NCI-H187 (cell line): ENCODE measurements around the gene PCDHGA11.
"Not testable (repeated sequence)": the region's sequence is repeated elsewhere in the genome, so short reads cannot be mapped to it uniquely, and the experiment has no call there.

Source experiments
- DNase-seq, 2 experiments: peaks; one replicate each; lab custom pipeline; 2025; lab: John Stamatoyannopoulos, UW

PCDHGA11 gene

DNA sequence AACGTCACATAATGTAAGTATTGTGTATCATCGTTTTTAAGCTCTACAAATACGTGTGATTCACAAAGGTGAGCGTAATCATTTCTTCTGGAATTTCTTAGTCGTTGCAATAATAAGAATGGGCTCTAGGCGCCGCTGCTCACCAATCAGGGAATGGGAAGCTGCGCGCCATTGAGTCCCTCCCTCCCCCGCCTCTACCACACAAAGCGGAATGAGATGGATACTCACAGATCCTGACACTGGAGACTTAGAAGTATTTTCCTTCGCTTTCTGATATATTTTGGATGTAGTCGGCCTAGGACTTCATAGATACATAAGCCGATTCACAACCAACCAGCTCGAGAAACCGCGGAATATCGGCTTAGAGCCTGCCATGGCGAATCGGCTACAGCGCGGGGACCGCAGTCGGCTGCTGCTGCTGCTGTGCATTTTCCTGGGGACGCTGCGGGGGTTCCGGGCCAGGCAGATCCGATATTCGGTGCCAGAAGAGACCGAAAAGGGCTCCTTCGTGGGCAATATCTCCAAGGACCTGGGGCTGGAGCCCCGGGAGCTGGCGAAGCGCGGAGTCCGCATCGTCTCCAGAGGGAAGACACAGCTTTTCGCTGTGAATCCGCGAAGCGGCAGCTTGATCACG, at the start of gene PCDHGA11:
Gene PCDHGA11 (plus strand): TSS at position 197 of the 634 bp plus-strand sequence. CDS start 177 bp downstream, at position 374.
- DNase-seq: no peak

DNA sequence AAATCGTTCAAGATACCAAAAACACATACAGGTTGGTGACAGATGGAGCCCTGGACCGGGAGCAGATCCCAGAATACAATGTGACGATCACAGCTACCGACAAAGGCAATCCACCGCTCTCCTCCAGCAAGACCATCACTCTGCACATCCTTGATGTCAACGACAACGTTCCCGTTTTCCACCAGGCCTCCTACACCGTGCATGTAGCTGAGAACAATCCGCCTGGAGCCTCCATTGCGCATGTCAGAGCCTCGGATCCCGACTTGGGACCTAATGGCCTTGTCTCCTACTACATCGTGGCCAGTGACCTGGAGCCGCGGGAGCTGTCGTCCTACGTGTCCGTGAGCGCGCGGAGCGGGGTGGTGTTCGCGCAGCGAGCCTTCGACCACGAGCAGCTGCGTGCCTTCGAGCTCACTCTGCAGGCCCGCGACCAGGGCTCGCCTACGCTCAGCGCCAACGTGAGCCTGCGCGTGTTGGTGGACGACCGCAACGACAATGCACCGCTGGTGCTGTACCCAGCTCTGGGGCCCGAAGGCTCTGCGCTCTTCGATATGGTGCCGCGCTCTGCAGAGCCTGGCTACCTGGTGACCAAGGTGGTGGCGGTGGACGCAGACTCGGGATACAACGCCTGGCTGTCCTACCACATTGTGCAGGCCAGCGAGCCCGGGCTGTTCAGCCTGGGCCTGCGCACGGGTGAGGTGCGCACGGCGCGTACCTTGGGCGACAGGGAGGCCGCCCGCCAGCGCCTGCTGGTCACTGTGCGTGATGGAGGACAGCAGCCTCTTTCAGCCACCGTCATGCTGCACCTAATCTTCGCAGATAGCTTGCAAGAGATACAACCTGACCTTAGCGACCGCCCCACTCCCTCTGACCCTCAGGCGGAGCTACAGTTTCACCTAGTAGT, 49.0 kb upstream of the PCDHGA11 start:
- no peak for DNase-seq

GRCh38 chr5:141373673-141374317, 47.1 kb upstream of the PCDHGA11 start, which contains the start of gene PCDHGA6:
Gene PCDHGA6 (plus strand): TSS chr5:141373891. CDS start chr5:141374084, 193 bp downstream.
- DNase-seq: no peak

DNA sequence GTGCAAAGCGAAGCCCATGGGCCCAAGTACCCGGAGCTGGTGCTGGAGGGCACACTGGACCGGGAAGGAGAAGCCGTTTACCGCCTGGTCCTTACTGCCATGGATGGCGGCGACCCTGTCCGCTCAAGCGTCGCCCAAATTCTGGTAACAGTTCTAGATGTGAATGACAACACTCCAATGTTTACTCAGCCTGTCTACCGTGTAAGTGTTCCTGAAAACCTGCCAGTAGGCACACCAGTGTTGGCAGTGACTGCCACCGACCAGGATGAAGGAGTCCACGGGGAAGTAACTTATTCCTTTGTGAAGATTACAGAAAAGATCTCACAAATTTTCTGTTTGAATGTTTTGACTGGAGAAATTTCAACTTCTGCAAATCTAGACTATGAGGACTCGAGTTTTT, 46.2 kb upstream of the PCDHGA11 start:
- DNase-seq: no peak

GRCh38 chr5:141375444-141376155, 45.3 kb upstream of the PCDHGA11 start:
- not testable (repeated sequence) for DNase-seq

GRCh38 chr5:141382469-141383294, 38.2 kb upstream of the PCDHGA11 start, which contains the start of gene PCDHGA7:
Gene PCDHGA7 (plus strand): TSS chr5:141382742. CDS start chr5:141382900, 158 bp downstream.
- no peak for DNase-seq

DNA sequence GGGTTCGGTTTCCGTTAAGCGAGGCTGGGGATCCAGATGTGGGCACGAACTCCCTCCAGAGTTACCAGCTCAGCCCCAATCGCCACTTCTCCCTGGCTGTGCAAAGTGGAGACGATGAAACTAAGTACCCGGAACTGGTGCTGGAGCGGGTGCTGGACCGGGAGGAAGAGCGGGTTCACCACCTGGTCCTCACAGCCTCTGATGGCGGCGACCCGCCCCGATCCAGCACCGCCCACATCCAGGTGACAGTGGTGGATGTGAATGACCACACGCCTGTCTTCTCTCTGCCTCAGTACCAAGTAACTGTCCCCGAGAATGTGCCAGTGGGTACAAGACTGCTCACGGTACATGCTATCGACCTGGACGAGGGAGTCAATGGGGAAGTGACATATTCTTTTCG, 37.5 kb upstream of the PCDHGA11 start:
- DNase-seq: no peak

DNA sequence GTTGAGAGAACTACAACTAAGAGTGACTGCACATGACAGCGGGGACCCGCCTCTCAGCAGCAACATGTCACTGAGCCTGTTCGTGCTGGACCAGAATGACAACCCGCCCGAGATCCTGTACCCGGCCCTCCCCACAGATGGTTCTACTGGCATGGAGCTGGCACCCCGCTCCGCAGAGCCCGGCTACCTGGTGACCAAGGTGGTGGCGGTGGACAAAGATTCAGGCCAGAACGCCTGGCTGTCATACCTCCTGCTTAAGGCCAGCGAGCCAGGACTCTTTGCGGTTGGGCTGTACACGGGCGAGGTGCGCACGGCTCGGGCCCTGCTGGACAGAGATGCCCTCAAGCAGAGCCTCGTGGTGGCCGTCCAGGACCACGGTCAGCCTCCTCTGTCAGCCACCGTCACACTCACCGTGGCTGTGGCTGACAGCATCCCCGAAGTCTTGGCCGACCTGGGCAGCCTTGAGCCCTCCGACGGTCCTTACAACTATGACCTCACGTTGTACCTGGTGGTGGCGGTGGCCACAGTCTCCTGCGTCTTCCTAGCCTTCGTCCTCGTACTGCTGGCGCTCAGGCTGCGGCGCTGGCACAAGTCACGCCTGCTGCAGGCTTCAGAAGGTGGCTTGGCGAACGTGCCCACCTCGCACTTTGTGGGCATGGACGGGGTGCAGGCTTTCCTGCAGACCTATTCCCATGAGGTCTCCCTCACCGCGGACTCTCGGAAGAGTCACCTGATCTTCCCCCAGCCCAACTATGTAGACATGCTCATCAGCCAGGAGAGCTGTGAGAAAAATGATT, 36.2 kb upstream of the PCDHGA11 start:
- no peak for DNase-seq

DNA sequence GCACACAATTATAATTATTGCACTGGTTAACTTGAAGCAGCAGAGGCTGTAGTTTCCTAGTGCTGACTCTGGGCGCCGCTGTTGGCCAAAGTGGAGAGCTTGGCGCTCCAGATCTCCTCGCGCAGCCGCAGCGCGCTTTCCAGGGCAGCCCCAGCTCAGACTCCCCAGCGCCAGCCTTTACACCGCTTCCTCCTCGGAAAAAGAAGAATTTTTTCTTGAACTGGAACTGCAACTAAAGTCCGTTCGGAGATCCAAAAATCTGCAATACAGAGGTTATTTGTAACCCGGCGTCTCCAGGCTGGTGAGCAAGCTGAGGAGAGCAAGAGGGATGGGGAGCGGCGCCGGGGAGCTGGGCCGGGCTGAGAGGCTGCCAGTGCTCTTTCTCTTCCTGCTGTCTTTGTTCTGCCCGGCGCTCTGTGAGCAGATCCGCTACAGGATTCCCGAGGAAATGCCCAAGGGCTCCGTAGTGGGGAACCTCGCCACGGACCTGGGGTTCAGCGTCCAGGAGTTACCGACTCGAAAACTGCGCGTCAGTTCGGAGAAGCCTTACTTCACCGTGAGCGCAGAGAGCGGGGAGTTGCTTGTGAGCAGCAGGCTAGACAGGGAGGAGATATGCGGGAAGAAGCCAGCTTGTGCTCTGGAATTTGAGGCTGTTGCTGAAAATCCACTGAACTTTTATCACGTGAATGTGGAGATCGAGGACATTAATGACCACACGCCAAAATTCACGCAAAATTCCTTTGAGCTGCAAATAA, 33.1 kb upstream of the PCDHGA11 start, which contains the start of gene PCDHGB4:
Gene PCDHGB4 (plus strand): TSS at position 142 of the 755 bp plus-strand sequence. CDS start 187 bp downstream, at position 329.
- DNase-seq: not testable (repeated sequence)

- DNase-seq: no peak
Measured at GRCh38 chr5:141388661-141389060, 32.2 kb upstream of the PCDHGA11 start.

DNA sequence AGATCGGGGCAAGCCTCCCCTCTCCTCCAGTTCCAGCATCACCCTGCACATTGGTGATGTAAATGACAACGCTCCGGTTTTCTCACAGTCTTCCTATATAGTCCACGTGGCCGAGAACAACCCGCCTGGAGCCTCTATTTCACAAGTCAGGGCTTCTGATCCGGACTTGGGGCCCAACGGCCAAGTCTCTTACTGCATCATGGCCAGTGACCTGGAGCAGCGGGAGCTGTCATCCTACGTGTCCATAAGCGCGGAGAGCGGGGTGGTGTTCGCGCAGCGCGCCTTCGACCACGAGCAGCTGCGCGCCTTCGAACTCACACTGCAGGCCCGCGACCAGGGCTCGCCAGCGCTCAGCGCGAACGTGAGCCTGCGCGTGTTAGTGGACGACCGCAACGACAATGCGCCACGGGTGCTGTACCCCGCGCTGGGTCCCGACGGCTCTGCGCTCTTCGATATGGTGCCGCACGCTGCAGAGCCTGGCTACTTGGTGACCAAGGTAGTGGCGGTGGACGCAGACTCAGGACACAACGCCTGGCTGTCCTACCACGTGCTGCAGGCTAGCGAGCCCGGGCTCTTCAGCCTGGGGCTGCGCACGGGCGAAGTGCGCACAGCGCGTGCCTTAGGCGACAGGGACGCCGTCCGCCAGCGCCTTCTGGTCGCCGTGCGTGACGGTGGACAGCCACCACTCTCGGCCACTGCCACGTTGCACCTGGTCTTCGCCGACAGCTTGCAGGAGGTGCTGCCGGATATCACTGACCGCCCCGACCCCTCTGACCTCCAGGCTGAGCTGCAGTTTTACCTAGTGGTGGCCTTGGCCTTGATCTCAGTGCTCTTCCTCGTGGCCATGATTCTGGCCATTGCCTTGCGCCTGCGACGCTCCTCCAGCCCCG, 31.5 kb upstream of the PCDHGA11 start:
- DNase-seq: no peak

DNA sequence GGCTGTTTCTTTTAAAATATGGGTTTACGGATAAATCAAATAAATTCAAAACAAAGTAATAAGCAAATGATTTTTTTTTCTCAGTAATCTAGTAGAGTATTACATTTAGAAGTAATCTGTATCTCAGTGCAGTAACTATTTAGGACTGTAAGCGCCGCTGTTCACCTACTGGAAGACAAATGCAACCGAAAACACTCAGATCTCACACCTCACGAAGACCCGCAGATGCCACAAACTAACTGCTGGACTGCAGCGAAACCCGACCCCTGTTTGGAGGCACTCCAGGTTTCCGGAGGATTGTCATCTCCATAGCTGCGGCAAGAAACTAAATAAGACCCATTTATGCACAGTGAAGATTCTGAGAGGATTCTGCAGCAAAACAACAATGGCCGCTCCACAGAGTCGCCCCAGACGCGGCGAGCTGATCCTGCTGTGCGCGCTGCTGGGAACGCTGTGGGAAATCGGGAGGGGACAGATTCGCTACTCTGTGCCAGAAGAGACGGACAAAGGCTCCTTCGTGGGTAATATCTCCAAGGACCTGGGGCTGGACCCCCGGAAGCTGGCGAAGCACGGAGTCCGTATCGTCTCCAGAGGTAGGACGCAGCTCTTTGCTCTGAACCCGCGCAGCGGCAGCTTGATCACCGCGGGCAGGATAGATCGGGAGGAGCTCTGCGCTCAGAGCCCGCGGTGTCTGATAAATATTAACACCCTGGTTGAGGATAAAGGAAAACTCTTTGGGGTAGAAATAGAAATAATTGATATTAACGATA, 28.2 kb upstream of the PCDHGA11 start, which contains the start of gene PCDHGA8:
Gene PCDHGA8 (plus strand): TSS at position 205 of the 770 bp plus-strand sequence. CDS start 181 bp downstream, at position 386.
- DNase-seq: no peak

- DNase-seq: no peak
Measured at GRCh38 chr5:141393267-141393666, 27.6 kb upstream of the PCDHGA11 start.

DNA sequence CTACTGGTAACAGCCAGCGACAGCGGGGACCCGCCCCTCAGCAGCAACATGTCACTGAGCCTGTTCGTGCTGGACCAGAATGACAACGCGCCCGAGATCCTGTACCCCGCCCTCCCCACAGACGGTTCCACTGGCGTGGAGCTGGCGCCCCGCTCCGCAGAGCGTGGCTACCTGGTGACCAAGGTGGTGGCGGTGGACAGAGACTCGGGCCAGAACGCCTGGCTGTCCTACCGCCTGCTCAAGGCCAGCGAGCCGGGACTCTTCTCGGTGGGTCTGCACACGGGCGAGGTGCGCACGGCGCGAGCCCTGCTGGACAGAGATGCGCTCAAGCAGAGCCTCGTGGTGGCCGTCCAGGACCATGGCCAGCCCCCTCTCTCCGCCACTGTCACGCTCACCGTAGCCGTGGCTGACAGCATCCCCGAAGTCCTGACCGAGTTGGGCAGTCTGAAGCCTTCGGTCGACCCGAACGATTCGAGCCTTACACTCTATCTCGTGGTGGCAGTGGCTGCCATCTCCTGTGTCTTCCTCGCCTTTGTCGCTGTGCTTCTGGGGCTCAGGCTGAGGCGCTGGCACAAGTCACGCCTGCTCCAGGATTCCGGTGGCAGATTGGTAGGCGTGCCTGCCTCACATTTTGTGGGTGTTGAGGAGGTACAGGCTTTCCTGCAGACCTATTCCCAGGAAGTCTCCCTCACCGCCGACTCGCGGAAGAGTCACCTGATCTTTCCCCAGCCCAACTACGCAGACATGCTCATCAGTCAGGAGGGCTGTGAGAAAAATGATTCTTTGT, 26.3 kb upstream of the PCDHGA11 start:
- not testable (repeated sequence) for DNase-seq

DNA sequence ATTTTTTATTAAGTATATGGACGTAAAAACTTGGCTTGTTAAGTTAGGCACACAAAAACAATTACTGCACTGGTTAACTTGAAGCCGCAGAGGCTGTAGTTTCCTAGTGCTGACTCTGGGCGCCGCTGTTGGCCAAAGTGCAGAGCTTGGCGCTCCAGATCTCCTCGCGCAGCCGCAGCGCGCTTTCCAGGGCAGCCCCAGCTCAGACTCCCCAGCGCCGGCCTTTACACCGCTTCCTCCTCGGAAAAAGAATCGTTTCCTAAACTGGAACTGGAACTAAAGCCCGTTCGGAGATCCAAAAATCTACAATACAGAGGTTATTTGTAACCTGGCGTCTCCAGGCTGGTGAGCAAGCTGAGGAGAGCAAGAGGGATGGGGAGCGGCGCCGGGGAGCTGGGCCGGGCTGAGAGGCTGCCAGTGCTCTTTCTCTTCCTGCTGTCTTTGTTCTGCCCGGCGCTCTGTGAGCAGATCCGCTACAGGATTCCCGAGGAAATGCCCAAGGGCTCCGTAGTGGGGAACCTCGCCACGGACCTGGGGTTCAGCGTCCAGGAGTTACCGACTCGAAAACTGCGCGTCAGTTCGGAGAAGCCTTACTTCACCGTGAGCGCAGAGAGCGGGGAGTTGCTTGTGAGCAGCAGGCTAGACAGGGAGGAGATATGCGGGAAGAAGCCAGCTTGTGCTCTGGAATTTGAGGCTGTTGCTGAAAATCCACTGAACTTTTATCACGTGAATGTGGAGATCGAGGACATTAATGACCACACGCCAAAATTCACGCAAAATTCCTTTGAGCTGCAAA, 22.9 kb upstream of the PCDHGA11 start, which contains the start of gene PCDHGB5:
Gene PCDHGB5 (plus strand): TSS at position 192 of the 796 bp plus-strand sequence. CDS start 181 bp downstream, at position 373.
- DNase-seq: peak in 1 of 2 experiments; percentile 19
